Measurements from ENCODE around the gene CLIP4.

CLIP4 gene

GRCh38 chr2:29222381-29223179, 107.4 kb downstream of the CLIP4 start:
- DNase-seq (ENCODE audit: low read depth in 2 of 2), result no peak

DNA sequence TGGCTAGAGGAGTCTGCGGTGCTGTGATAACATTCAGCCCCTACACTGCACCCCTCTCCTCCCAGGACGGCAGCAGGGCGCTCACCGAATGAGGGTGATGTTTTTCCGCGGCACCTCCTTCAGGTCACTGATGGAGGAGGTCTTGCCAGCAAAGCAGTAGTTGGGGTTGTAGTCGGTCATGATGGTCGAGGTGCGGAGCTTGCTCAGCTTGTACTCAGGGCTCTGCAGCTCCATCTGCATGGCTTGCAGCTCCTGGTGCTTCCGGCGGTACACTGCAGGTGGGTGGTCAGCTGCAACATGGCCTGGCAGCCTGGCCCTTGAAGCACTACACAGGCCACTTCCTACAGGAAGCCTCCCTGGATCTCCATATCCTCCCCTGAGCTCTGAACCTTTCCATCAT, 108.0 kb downstream of the CLIP4 start:
- DNase-seq (ENCODE audit: low read depth in 2 of 2), result no peak

- no peak for DNase-seq (ENCODE audit: low read depth in 2 of 2)
Observed at GRCh38 chr2:29223851-29224692, 108.9 kb downstream of the CLIP4 start.

- no peak for DNase-seq (ENCODE audit: low read depth in 2 of 2)
Observed at GRCh38 chr2:29224693-29225551, 109.7 kb downstream of the CLIP4 start.

DNA sequence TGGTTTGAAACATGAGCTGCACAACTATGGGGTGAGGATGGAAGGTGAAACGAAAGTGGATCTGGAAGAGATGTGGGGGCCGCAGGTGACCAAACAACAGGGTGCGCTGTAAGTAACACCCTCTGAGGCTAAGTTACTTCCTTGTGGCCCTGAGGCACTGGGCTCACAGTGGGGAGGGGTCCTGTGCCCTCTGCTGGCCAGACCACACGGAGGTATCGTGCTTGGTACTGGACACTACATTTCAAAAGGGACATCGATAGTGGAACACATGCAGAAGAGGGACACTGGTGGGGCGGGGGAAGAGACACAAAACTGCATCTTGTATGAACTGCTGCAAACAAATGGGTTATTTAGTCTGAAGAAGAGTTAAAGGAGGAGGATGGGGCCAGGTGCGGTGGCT, 110.6 kb downstream of the CLIP4 start:
- no peak for DNase-seq (ENCODE audit: low read depth in 2 of 2)

GRCh38 chr2:29226375-29226774, 111.2 kb downstream of the CLIP4 start:
- no peak for DNase-seq (ENCODE audit: low read depth in 2 of 2)

GRCh38 chr2:29226808-29227207, 111.6 kb downstream of the CLIP4 start:
- DNase-seq (ENCODE audit: low read depth in 2 of 2), result no peak

- no peak for DNase-seq (ENCODE audit: low read depth in 2 of 2)
Observed at GRCh38 chr2:29227935-29228675, 112.9 kb downstream of the CLIP4 start.

DNA sequence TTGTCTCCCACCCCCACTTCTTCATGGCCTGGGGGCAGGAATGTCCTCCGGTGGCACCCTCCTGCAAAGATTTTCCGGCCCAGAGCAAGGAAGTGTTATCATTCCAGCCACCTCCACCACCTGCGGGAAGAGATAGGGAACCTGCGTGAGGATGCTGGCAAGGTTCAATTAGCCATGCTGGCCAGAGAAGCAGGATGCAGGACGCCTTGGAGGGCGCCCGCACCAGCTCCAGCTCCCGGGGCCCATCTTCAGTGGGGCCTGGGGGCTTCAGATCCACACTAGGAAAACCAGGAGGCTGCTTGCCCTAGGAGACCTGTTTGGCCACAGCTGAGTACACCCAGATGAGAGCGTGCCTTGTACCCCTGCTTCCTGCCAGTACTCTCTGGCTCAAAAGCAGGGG, 113.7 kb downstream of the CLIP4 start:
- DNase-seq (ENCODE audit: low read depth in 2 of 2), result no peak

DNA sequence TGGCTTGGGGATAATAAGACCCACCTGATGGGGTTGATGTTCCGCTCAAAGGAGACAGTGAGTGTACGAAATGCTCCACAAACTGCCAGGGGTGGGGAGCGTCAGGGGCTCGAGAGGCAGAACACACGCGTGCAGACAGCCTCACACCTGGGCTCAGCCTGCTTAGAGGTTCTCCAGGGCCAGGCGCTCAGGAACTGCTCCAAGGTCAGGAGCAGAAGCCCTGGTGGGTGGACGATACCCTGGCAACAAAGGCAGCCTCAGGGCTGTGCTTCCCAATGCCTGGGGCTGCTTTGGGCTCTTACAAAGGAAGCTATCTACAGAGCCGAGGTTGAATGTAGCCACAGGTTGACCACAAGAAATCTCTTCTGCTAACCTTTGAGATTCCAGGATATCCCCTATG, 114.4 kb downstream of the CLIP4 start:
- DNase-seq (ENCODE audit: low read depth in 2 of 2), result no peak

- DNase-seq (ENCODE audit: low read depth in 2 of 2), result no peak
Observed at GRCh38 chr2:29232041-29232440, 116.8 kb downstream of the CLIP4 start.

- no peak for DNase-seq (ENCODE audit: low read depth in 2 of 2)
Observed at GRCh38 chr2:29233428-29233827, 118.2 kb downstream of the CLIP4 start.

DNA sequence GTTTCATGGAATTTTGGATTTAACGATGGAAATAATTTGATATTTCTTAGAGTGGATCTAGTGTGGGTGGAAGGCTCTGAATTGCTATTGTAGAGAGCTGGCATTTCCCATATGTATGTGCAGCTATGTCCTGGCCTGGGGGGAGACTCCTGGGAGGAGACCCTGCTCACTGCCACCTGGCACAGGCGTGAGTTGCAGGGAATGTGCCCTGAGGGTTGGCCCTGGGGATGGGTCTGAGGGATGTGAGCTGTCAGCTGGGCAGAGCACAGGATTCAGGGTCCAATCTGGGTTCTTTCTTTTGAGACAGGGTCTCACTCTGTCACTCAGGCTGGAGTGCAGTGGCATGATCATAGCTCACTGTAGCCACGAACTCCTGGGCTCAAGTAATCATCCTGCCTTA, 120.2 kb downstream of the CLIP4 start:
- DNase-seq (ENCODE audit: low read depth in 2 of 2), result no peak

DNA sequence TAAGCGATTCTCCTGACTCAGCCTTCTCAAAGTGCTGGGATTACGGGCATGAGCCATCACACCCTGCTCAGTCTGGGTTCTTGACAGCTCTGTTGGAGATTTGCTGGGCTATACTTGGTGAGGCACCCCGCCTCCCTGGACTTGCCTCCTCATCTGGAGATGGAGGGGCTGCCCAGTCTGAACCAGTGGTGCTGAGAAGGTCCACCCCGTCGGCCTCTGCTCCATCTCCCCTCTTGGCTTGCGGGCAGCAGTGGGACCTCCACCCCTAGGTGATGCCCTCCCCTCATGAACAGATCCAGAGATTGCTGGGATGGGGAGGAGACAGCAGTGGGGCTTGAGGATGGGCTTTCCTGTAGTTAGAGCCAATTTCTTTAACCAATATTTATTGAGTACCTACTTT, 120.9 kb downstream of the CLIP4 start:
- no peak for DNase-seq (ENCODE audit: low read depth in 2 of 2)

DNA sequence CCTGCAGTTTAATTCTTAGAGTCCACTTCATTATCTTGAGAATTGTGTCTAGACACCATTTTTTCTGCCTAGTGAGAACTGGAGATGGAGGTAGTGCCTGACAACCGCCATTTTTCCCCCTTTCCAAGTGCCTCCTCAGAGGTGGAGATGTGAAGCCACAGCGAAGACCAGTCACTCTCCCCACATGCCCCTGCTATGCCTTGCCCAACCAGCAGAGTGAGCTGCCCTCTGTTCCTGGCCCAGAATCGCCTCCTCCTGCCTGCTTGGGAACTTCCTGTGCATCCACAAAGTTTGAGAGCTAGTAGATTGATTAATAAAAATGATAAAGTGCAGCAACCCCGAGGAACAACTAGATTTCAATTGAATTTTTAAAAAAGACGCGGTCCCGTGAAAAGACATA, 123.3 kb downstream of the CLIP4 start:
- no peak for DNase-seq (ENCODE audit: low read depth in 2 of 2)
